H9 (cell line): ENCODE data around the gene FHOD3. TPM values are rescaled to one million over a fixed set of nuclear protein-coding genes. Genes with fewer than 3 reads are reported as not detected.
A peak's percentile ranks its signal among the peaks of the same experiment; 100 is the strongest.

Experiments used
- DNase-seq: peaks from one replicate; pipeline ENCODE4 v3.0.0-alpha.2; 2017
- H2AFZ ChIP-seq: one replicate; pipeline ENCODE4 v1.6.1; 2013; ENCODE audit warnings: mild to moderate bottlenecking, low read length, control low read depth, moderate library complexity
- H2AK5ac ChIP-seq: 2 replicates; pipeline ENCODE4 v1.6.1; 2013; ENCODE audit warnings: low read length, control low read depth, mixed read lengths; ENCODE audit not compliant: insufficient read length
- H2BK120ac ChIP-seq: one replicate; pipeline ENCODE4 v1.6.1; 2013; ENCODE audit warnings: low read depth, mild to moderate bottlenecking, low read length, control low read depth, inconsistent platforms; ENCODE audit not compliant: poor library complexity, severe bottlenecking
- H2BK12ac ChIP-seq: 2 replicates; pipeline ENCODE4 v1.6.1; 2013; ENCODE audit warnings: low read length, control low read depth, mixed read lengths, low read depth; ENCODE audit not compliant: insufficient read length
- H2BK15ac ChIP-seq: 2 replicates; pipeline ENCODE4 v1.6.1; 2013; ENCODE audit warnings: low read depth, low read length, control low read depth
- H2BK20ac ChIP-seq: one replicate; pipeline ENCODE4 v1.6.1; 2013; ENCODE audit warnings: low read depth, mild to moderate bottlenecking, low read length, control low read depth, inconsistent platforms; ENCODE audit not compliant: poor library complexity, severe bottlenecking
- H2BK5ac ChIP-seq: 2 replicates; pipeline ENCODE4 v1.6.1; 2013; ENCODE audit warnings: low read length, control low read depth, mixed read lengths; ENCODE audit not compliant: insufficient read length
- H3K14ac ChIP-seq: 2 replicates; pipeline ENCODE4 v1.6.1; 2013; ENCODE audit warnings: low read length, control low read depth; ENCODE audit not compliant: insufficient read depth
- H3K18ac ChIP-seq: 2 replicates; pipeline ENCODE4 v1.6.1; 2013; ENCODE audit warnings: low read depth, mild to moderate bottlenecking, mixed read lengths, low read length, control low read depth; ENCODE audit not compliant: insufficient read length
- H3K23ac ChIP-seq: 2 replicates; pipeline ENCODE4 v1.6.1; 2013; ENCODE audit warnings: low read length, control low read depth, mixed read lengths, low read depth; ENCODE audit not compliant: insufficient read length
- H3K23me2 ChIP-seq: 2 replicates; pipeline ENCODE4 v1.6.1; 2013; ENCODE audit warnings: low read depth, mild to moderate bottlenecking, mixed read lengths, low read length, control low read depth; ENCODE audit not compliant: insufficient read length, poor library complexity, severe bottlenecking
- H3K27ac ChIP-seq: 2 replicates; pipeline ENCODE4 v1.5.1; 2013; ENCODE audit warnings: low read length, control low read depth, mixed read lengths, low read depth; ENCODE audit not compliant: insufficient read length
- H3K27me3 ChIP-seq: 2 replicates; pipeline ENCODE4 v1.6.1; 2013; ENCODE audit warnings: low read length, control low read depth, inconsistent platforms; ENCODE audit not compliant: insufficient read depth
- H3K4ac ChIP-seq: 2 replicates; pipeline ENCODE4 v1.6.1; 2013; ENCODE audit warnings: low read depth, mild to moderate bottlenecking, control low read depth, inconsistent platforms, low read length, moderate library complexity
- H3K4me1 ChIP-seq: 2 replicates; pipeline ENCODE4 v1.6.1; 2013; ENCODE audit warnings: low read length, control low read depth, inconsistent platforms; ENCODE audit not compliant: insufficient read depth
- H3K4me2 ChIP-seq: 2 replicates; pipeline ENCODE4 v1.6.1; 2013; ENCODE audit warnings: low read length, control low read depth, mixed read lengths; ENCODE audit not compliant: insufficient read length, insufficient read depth
- H3K56ac ChIP-seq: 2 replicates; pipeline ENCODE4 v1.6.1; 2013; ENCODE audit warnings: low read depth, mild to moderate bottlenecking, mixed read lengths, low read length, control low read depth; ENCODE audit not compliant: insufficient read length
- H3K79me1 ChIP-seq: 2 replicates; pipeline ENCODE4 v1.6.1; 2013; ENCODE audit warnings: low read depth, mild to moderate bottlenecking, moderate library complexity, low read length, control low read depth, inconsistent platforms; ENCODE audit not compliant: insufficient read depth, poor library complexity, severe bottlenecking
- H3K79me2 ChIP-seq: 2 replicates; pipeline ENCODE4 v1.6.1; 2013; ENCODE audit warnings: low read length, control low read depth, inconsistent platforms; ENCODE audit not compliant: insufficient read depth
- H3K9ac ChIP-seq: 2 replicates; pipeline ENCODE4 v1.6.1; 2013; ENCODE audit warnings: low read length, control low read depth, mixed read lengths; ENCODE audit not compliant: insufficient read length; ENCODE audit errors: extremely low read depth
- H3K9me3 ChIP-seq: one replicate; pipeline ENCODE4 v1.6.1; 2013; ENCODE audit warnings: low read depth, low read length, inconsistent platforms; ENCODE audit not compliant: control insufficient read depth
- H3T11ph ChIP-seq: one replicate; pipeline ENCODE4 v1.6.1; 2013; ENCODE audit warnings: mild to moderate bottlenecking, low read length, control low read depth, inconsistent platforms
- H4K20me1 ChIP-seq: one replicate; pipeline ENCODE4 v1.6.1; 2013; ENCODE audit not compliant: control insufficient read depth, insufficient read length, insufficient read depth
- H4K5ac ChIP-seq: 2 replicates; pipeline ENCODE4 v1.6.1; 2013; ENCODE audit warnings: low read depth, mild to moderate bottlenecking, mixed read lengths, low read length, control low read depth; ENCODE audit not compliant: insufficient read length
- H4K8ac ChIP-seq: replicated peaks from 2 replicates; pipeline ENCODE4 v1.6.1; 2013; ENCODE audit warnings: low read length, control low read depth, mixed read lengths, low read depth; ENCODE audit not compliant: insufficient read length
- H4K91ac ChIP-seq: 2 replicates; pipeline ENCODE4 v1.6.1; 2013; ENCODE audit warnings: low read depth, mild to moderate bottlenecking, moderate library complexity, mixed read lengths, low read length, control low read depth; ENCODE audit not compliant: insufficient read length
- H3K27ac Mint-ChIP-seq, 3 experiments: 2 replicates in 2 of 3; 3 replicates in 1 of 3; pipeline ENCODE4 v1.8.0; 2020 to 2021; ENCODE audit warnings: mixed read lengths in 3 of 3, mild to moderate bottlenecking in 1 of 3, moderate library complexity in 1 of 3
- H3K27me3 Mint-ChIP-seq: 2 replicates; pipeline ENCODE4 v1.8.0; 2021; ENCODE audit warnings: low read depth, mild to moderate bottlenecking, moderate library complexity, mixed read lengths
- H3K36me3 Mint-ChIP-seq, 3 experiments: 2 replicates in 2 of 3; 3 replicates in 1 of 3; pipeline ENCODE4 v1.8.0; 2020 to 2021; ENCODE audit warnings: low read depth in 3 of 3, mixed read lengths in 3 of 3; ENCODE audit not compliant: insufficient read depth in 1 of 3
- H3K4me1 Mint-ChIP-seq, 2 experiments: 2 replicates each; pipeline ENCODE4 v1.8.0; 2020; ENCODE audit warnings: mixed read lengths in 2 of 2
- H3K4me3 Mint-ChIP-seq, 2 experiments: 2 replicates in 1 of 2; 3 replicates in 1 of 2; pipeline ENCODE4 v1.8.0; 2020 to 2021; ENCODE audit warnings: mild to moderate bottlenecking in 2 of 2, mixed read lengths in 2 of 2, moderate library complexity in 1 of 2
- H3K9me3 Mint-ChIP-seq, 2 experiments: 2 replicates in 1 of 2; 3 replicates in 1 of 2; pipeline ENCODE4 v1.8.0; 2020; ENCODE audit warnings: mild to moderate bottlenecking in 2 of 2, mixed read lengths in 2 of 2, moderate library complexity in 1 of 2
- CTCF ChIP-seq: fragments of 200-600 bp; sonication (generic); conservative IDR thresholded peaks from 3 replicates; pipeline ENCODE4 v1.8.0; 2021; ENCODE audit warnings: antibody characterized with exemption, mild to moderate bottlenecking
- WGBS: extraction: QIAGEN DNeasy Blood & Tissue Kit; methylation state at CpG from one replicate; pipeline ENCODE4 v1.1.7; 2013; ENCODE audit warnings: missing lambda C conversion rate, low lambda C conversion rate, mixed read lengths; ENCODE audit not compliant: insufficient read length; ENCODE audit errors: extremely low coverage; 5-methylcytosine and 5-hydroxymethylcytosine counted together
- total RNA-seq: library from RNA; stranded (reverse); gene quantifications from 2 replicates; pipeline ENCODE4 v1.2.1, GENCODE V29; 2021

The FHOD3 gene
- total RNA-seq, 1 experiment from 2014 or later = 8.0 TPM

- Mint-ChIP-seq H3K4me3 (no peak overlapping the region), H3K27ac (0 out of 7 replicates have a peak overlapping the region, but pooled peaks of 1 of the 3 experiments have one; percentile 5), H3K4me1 (peaks cover 24 to 25% of the 10 kb centered on the region in 2 experiments), H3K36me3 (peaks cover 0 to 4% (median 0%) of the 10 kb centered on the region in 3 experiments; a peak in 1 of 7 replicates), H3K9me3 (no peaks in the 10 kb centered on the region), H3K27me3 (no peaks in the 10 kb centered on the region; the same call in 1 of the 2 replicates)
- H3K4me1 ChIP-seq = peaks cover 9% of the 10 kb centered on the region; the same call in 1 of the 2 replicates
- H2BK12ac ChIP-seq = no peak overlapping the region
- WGBS = no CpG with 5 or more reads among the region's 2 CpGs
- H3K56ac ChIP-seq = no peak overlapping the region
- no peak overlapping the region for H3K4me2 ChIP-seq
- no peaks in the 10 kb centered on the region for H3K9me3 ChIP-seq
- no peak overlapping the region for H2BK15ac ChIP-seq
- H2BK120ac ChIP-seq = no peak overlapping the region
- no peaks in the 10 kb centered on the region for H3K79me1 ChIP-seq
- no peak overlapping the region for H4K8ac ChIP-seq
- H2BK5ac ChIP-seq = no peak overlapping the region
- H2BK20ac ChIP-seq = no peak overlapping the region
- H3K14ac ChIP-seq = no peak overlapping the region
- no peak for TF ChIP-seq CTCF
- H4K5ac ChIP-seq = no peak overlapping the region
- no peaks in the 10 kb centered on the region for H4K20me1 ChIP-seq
- DNase-seq = no peak
- no peak overlapping the region for H3K18ac ChIP-seq
- H3T11ph ChIP-seq = no peak overlapping the region
- H3K23me2 ChIP-seq = no peaks in the 10 kb centered on the region
- no peak overlapping the region for H3K4ac ChIP-seq
- no peaks in the 10 kb centered on the region for H3K27me3 ChIP-seq
- no peaks in the 10 kb centered on the region for H3K79me2 ChIP-seq
- no peak overlapping the region for H2AFZ ChIP-seq
- no peak overlapping the region for H3K27ac ChIP-seq
- no peak overlapping the region for H3K9ac ChIP-seq
- no peak overlapping the region for H4K91ac ChIP-seq
- no peak overlapping the region for H3K23ac ChIP-seq
- H2AK5ac ChIP-seq = no peak overlapping the region
These were observed 230.4 kb downstream of the FHOD3 start for GRCh38 chr18:36527740-36528455.
